Endothelial cell (in vitro differentiated cells): ENCODE measurements around the gene TSHZ2. TPM values are rescaled to one million over a fixed set of nuclear protein-coding genes. Genes with fewer than 3 reads are reported as not detected.

Experiments
- DNase-seq: peaks from one replicate; pipeline ENCODE4 v3.0.0; 2021; ENCODE audit warnings: low spot score
- H3K27ac Mint-ChIP-seq: one replicate; pipeline ENCODE4 v1.8.0; 2021; ENCODE audit warnings: mixed read lengths, inconsistent platforms; ENCODE audit not compliant: unreplicated experiment
- H3K27me3 Mint-ChIP-seq: one replicate; pipeline ENCODE4 v1.8.0; 2021; ENCODE audit warnings: mild to moderate bottlenecking, moderate library complexity, mixed read lengths, inconsistent platforms; ENCODE audit not compliant: unreplicated experiment
- H3K36me3 Mint-ChIP-seq: one replicate; pipeline ENCODE4 v1.8.0; 2021; ENCODE audit warnings: mild to moderate bottlenecking, low read depth, mixed read lengths, inconsistent platforms; ENCODE audit not compliant: unreplicated experiment
- H3K4me1 Mint-ChIP-seq: one replicate; pipeline ENCODE4 v1.8.0; 2021; ENCODE audit warnings: mild to moderate bottlenecking, mixed read lengths, inconsistent platforms; ENCODE audit not compliant: unreplicated experiment
- H3K4me3 Mint-ChIP-seq: one replicate; pipeline ENCODE4 v1.8.0; 2021; ENCODE audit warnings: mild to moderate bottlenecking, mixed read lengths, inconsistent platforms; ENCODE audit not compliant: unreplicated experiment
- H3K9me3 Mint-ChIP-seq: one replicate; pipeline ENCODE4 v1.8.0; 2021; ENCODE audit warnings: mixed read lengths, inconsistent platforms; ENCODE audit not compliant: unreplicated experiment
- CTCF ChIP-seq: fragments of 200-600 bp; sonication (generic); IDR thresholded peaks from one replicate; pipeline ENCODE4 v1.5.0; 2021; ENCODE audit warnings: antibody characterized with exemption; ENCODE audit not compliant: unreplicated experiment
- total RNA-seq: library from RNA; stranded (reverse); fragmentation: NEBNext Ultra II Directional; extraction: Animal tissue kit (Norgen Biotek cat#: 25700); gene quantifications from one replicate; pipeline ENCODE4 v1.2.1, GENCODE V29; 2021; ENCODE audit not compliant: unreplicated experiment

Gene TSHZ2
- total RNA-seq, 1 donor from 2014 or later, result 2.3 TPM

- Mint-ChIP-seq H3K27ac (no peak overlapping the region), H3K4me3 (no peak overlapping the region), H3K9me3 (no peaks in the 10 kb centered on the region), H3K36me3 (no peaks in the 10 kb centered on the region), H3K4me1 (peaks cover 35% of the 10 kb centered on the region), H3K27me3 (peaks cover 7% of the 10 kb centered on the region)
- DNase-seq, result no peak
- TF ChIP-seq CTCF, result no peak
Measured at GRCh38 chr20:52975803-52976531, 3.8 kb downstream of the TSHZ2 start.

GRCh38 chr20:52978851-52979250 is 6.7 kb downstream of the TSHZ2 start:
- DNase-seq, result no peak
- peaks cover 32% of the 10 kb centered on the region for H3K4me1 Mint-ChIP-seq
- no peak overlapping the region for H3K4me3 Mint-ChIP-seq
- H3K27ac Mint-ChIP-seq, result no peak overlapping the region
- H3K36me3 Mint-ChIP-seq, result no peaks in the 10 kb centered on the region
- H3K27me3 Mint-ChIP-seq, result no peaks in the 10 kb centered on the region
- no peaks in the 10 kb centered on the region for H3K9me3 Mint-ChIP-seq
- TF ChIP-seq CTCF, result no peak

- no peak for TF ChIP-seq CTCF
- Mint-ChIP-seq H3K27ac (no peak overlapping the region), H3K4me3 (no peak overlapping the region), H3K27me3 (peaks cover 2% of the 10 kb centered on the region), H3K4me1 (peaks cover 30% of the 10 kb centered on the region), H3K36me3 (no peaks in the 10 kb centered on the region), H3K9me3 (no peaks in the 10 kb centered on the region)
- DNase-seq, result no peak
Measured at GRCh38 chr20:52981051-52981450, 8.9 kb downstream of the TSHZ2 start.

GRCh38 chr20:52983726-52984450 is 11.7 kb downstream of the TSHZ2 start:
- no peaks in the 10 kb centered on the region for H3K9me3 Mint-ChIP-seq
- H3K4me3 Mint-ChIP-seq, result no peak overlapping the region
- no peaks in the 10 kb centered on the region for H3K36me3 Mint-ChIP-seq
- H3K27ac Mint-ChIP-seq, result peak overlapping the region; percentile 34
- peaks cover 3% of the 10 kb centered on the region for H3K27me3 Mint-ChIP-seq
- no peak for TF ChIP-seq CTCF
- peaks cover 16% of the 10 kb centered on the region for H3K4me1 Mint-ChIP-seq
- DNase-seq, result no peak

GRCh38 chr20:52984451-52984810 is 12.3 kb downstream of the TSHZ2 start:
- DNase-seq, result no peak
- Mint-ChIP-seq H3K27me3 (peaks cover 3% of the 10 kb centered on the region), H3K36me3 (no peaks in the 10 kb centered on the region), H3K4me3 (no peak overlapping the region), H3K9me3 (no peaks in the 10 kb centered on the region), H3K4me1 (peaks cover 16% of the 10 kb centered on the region), H3K27ac (peak overlapping the region; percentile 34)
- TF ChIP-seq CTCF, result no peak
